Trophoblast cell (in vitro differentiated cells and primary cell): Measurements from ENCODE around the gene PADI1.

Experiments
- DNase-seq, 2 donors: peaks; one replicate each; pipeline ENCODE4 v3.0.0-alpha.2; 2016
- H2AFZ ChIP-seq: 2 replicates; pipeline ENCODE4 v1.6.1; 2013; ENCODE audit warnings: low read length, moderate library complexity, mild to moderate bottlenecking; ENCODE audit not compliant: insufficient read depth, poor library complexity
- H2AK5ac ChIP-seq: 2 replicates; pipeline ENCODE4 v1.6.1; 2013; ENCODE audit warnings: mild to moderate bottlenecking, low read length
- H2BK120ac ChIP-seq: 2 replicates; pipeline ENCODE4 v1.6.1; 2013; ENCODE audit warnings: low read length, mild to moderate bottlenecking, moderate library complexity; ENCODE audit not compliant: insufficient read depth, poor library complexity
- H2BK12ac ChIP-seq: 2 replicates; pipeline ENCODE4 v1.6.1; 2013; ENCODE audit warnings: mild to moderate bottlenecking, low read length, moderate library complexity
- H2BK5ac ChIP-seq: 2 replicates; pipeline ENCODE4 v1.6.1; 2013; ENCODE audit warnings: low read length, low read depth, moderate library complexity, mild to moderate bottlenecking; ENCODE audit not compliant: poor library complexity
- H3K14ac ChIP-seq: 2 replicates; pipeline ENCODE4 v1.6.1; 2013; ENCODE audit warnings: mild to moderate bottlenecking, low read length
- H3K18ac ChIP-seq: 2 replicates; pipeline ENCODE4 v1.6.1; 2013; ENCODE audit warnings: mild to moderate bottlenecking, low read length
- H3K23ac ChIP-seq: 2 replicates; pipeline ENCODE4 v1.6.1; 2013; ENCODE audit warnings: low read length
- H3K27ac ChIP-seq: 2 replicates; pipeline ENCODE4 v1.5.1; 2013; ENCODE audit warnings: low read depth, mild to moderate bottlenecking, inconsistent platforms, low read length, moderate library complexity
- H3K27me3 ChIP-seq: 2 replicates; pipeline ENCODE4 v1.6.1; 2013; ENCODE audit warnings: inconsistent platforms, mild to moderate bottlenecking, low read length, moderate library complexity; ENCODE audit not compliant: insufficient read depth
- H3K36me3 ChIP-seq, 2 experiments: 1 replicate in 1 of 2; 2 replicates in 1 of 2; pipeline ENCODE4 v1.6.1; 2013; ENCODE audit warnings: low read length in 2 of 2, mild to moderate bottlenecking in 2 of 2, moderate library complexity in 1 of 2; ENCODE audit not compliant: insufficient read depth in 2 of 2, control insufficient read depth in 1 of 2
- H3K4ac ChIP-seq: 2 replicates; pipeline ENCODE4 v1.6.1; 2013; ENCODE audit warnings: low read depth, mild to moderate bottlenecking, low read length, moderate library complexity
- H3K4me1 ChIP-seq, 2 experiments: 1 replicate in 1 of 2; 2 replicates in 1 of 2; pipeline ENCODE4 v1.6.1; 2013; ENCODE audit warnings: low read length in 2 of 2, mild to moderate bottlenecking in 2 of 2, moderate library complexity in 1 of 2; ENCODE audit not compliant: insufficient read depth in 2 of 2, control insufficient read depth in 1 of 2
- H3K4me2 ChIP-seq: 2 replicates; pipeline ENCODE4 v1.6.1; 2013; ENCODE audit warnings: inconsistent platforms, mild to moderate bottlenecking, low read length, moderate library complexity
- H3K4me3 ChIP-seq: 2 replicates; pipeline ENCODE4 v1.5.1; 2013; ENCODE audit warnings: mild to moderate bottlenecking, low read depth, low read length, inconsistent platforms
- H3K79me1 ChIP-seq: one replicate; pipeline ENCODE4 v1.6.1; 2013; ENCODE audit warnings: low read length
- H3K79me2 ChIP-seq: 2 replicates; pipeline ENCODE4 v1.6.1; 2013; ENCODE audit warnings: low read length, mild to moderate bottlenecking; ENCODE audit not compliant: control insufficient read depth, insufficient read depth, poor library complexity
- H3K9ac ChIP-seq: 2 replicates; pipeline ENCODE4 v1.6.1; 2013; ENCODE audit warnings: mild to moderate bottlenecking, low read length
- H3K9me3 ChIP-seq: 2 replicates; pipeline ENCODE4 v1.6.1; 2013; ENCODE audit warnings: low read depth, mild to moderate bottlenecking, control low read depth, inconsistent platforms, low read length; ENCODE audit not compliant: insufficient read depth
- H4K12ac ChIP-seq: 2 replicates; pipeline ENCODE4 v1.6.1; 2013; ENCODE audit warnings: low read depth, mild to moderate bottlenecking, low read length, moderate library complexity
- H4K8ac ChIP-seq: 2 replicates; pipeline ENCODE4 v1.6.1; 2013; ENCODE audit warnings: low read depth, mild to moderate bottlenecking, low read length, moderate library complexity
- H4K91ac ChIP-seq: one replicate; pipeline ENCODE4 v1.6.1; 2013; ENCODE audit warnings: low read depth, mild to moderate bottlenecking, low read length, moderate library complexity
- WGBS: extraction: QIAGEN DNeasy Blood & Tissue Kit; methylation state at CpG from one replicate; pipeline ENCODE4 v1.1.7; 2013; ENCODE audit warnings: missing lambda C conversion rate; ENCODE audit not compliant: insufficient read length, insufficient coverage; ENCODE audit errors: extremely low coverage; 5-methylcytosine and 5-hydroxymethylcytosine counted together

PADI1 gene

DNA sequence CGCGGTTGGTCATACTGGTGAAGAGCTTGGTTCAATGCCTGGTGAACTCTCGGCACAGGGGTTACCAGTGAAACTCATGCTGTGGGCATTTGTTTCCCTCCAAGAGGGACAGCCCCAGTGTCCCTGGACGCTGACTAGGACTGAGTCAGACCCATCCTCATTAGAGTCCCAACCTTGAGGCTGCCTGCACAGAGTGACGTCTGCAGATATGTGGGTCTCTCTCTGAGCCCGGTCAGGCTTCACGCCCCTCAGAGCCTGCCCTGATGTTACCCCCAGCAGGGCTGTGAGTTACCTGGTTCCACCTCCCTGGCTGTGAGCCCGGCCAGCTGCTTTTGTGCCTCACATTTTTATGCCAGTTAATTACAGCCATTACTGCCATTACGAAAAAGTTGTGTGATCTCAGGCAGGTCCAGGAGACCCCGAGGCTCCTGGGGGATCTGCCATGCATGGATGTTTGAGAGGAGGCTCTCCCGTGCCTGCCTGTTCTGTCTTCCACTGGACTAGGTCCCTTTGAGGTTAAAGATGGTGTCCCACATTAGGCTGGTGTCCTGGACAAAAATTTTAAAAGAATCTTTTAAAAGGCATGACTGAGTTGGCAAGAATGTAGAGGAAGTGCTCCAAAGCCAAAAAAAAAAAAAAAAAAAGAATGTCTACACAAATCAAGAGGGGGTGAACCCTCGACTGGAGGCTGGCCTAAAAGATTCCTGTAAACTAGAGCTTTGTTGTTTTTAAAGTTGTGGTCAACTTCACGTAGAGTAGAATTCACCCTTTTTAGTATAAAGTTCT is 36.6 kb upstream of the PADI1 start:
- no peak overlapping the region for H3K4me3 ChIP-seq
- H2AFZ ChIP-seq: no peak overlapping the region
- peaks cover 15% of the 10 kb centered on the region for H3K79me1 ChIP-seq
- H2BK5ac ChIP-seq: peak overlapping the region; percentile 31
- no peaks in the 10 kb centered on the region for H3K79me2 ChIP-seq
- no peaks in the 10 kb centered on the region for H3K36me3 ChIP-seq
- H3K4me1 ChIP-seq: peaks cover 14 to 19% of the 10 kb centered on the region in 2 experiments
- no peak overlapping the region for H3K4ac ChIP-seq
- peak overlapping the region; percentile 84 for H4K91ac ChIP-seq
- no peak overlapping the region for H3K23ac ChIP-seq
- H3K14ac ChIP-seq: peak overlapping the region; percentile 16
- peak overlapping the region; percentile 56 for H2BK12ac ChIP-seq
- peak in 1 of 2 donors; percentile 92 for DNase-seq
- H3K9ac ChIP-seq: no peak overlapping the region
- peak overlapping the region; percentile 36 for H3K27ac ChIP-seq
- H3K9me3 ChIP-seq: peaks cover 6% of the 10 kb centered on the region
- H3K18ac ChIP-seq: peak overlapping the region; percentile 46
- peak overlapping the region; percentile 33 for H4K8ac ChIP-seq
- H4K12ac ChIP-seq: no peak overlapping the region
- H3K27me3 ChIP-seq: no peaks in the 10 kb centered on the region
- no CpG with 5 or more reads among the region's 13 CpGs for WGBS
- H3K4me2 ChIP-seq: no peak overlapping the region
- peak overlapping the region; percentile 53 for H2BK120ac ChIP-seq
- H2AK5ac ChIP-seq: no peak overlapping the region

DNA sequence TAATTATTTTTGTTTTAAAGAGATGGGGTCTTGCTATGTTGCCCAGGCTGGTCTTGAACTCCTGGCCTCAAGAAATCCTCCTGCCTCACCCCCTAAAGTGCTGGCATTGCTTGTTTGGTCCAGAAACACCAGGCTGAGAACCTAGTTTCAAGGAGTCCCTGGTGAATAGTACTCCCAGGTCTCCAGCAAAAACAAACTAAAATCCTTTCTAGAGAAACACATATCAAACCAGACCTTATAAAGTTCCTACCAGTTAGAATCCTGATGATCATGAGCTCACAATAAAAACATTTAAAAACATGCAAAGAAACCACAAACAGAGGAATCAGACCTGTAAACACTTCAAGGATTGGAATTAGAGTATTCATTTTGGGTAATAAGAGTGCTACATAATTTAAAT is 34.4 kb upstream of the PADI1 start:
- Histone ChIP-seq H2AK5ac (no peak overlapping the region), H3K4me1 (peaks cover 14 to 17% of the 10 kb centered on the region in 2 experiments), H3K36me3 (no peaks in the 10 kb centered on the region), H3K18ac (no peak overlapping the region), H2BK5ac (no peak overlapping the region), H3K27me3 (no peaks in the 10 kb centered on the region), H4K91ac (no peak overlapping the region), H3K4me3 (no peak overlapping the region), H3K14ac (no peak overlapping the region), H4K12ac (no peak overlapping the region), H2BK120ac (no peak overlapping the region), H3K9ac (no peak overlapping the region), H3K4ac (no peak overlapping the region), H3K27ac (no peak overlapping the region), H2BK12ac (no peak overlapping the region), H3K23ac (no peak overlapping the region), H3K79me1 (peaks cover 15% of the 10 kb centered on the region), H3K9me3 (peaks cover 3% of the 10 kb centered on the region), H4K8ac (no peak overlapping the region), H3K79me2 (no peaks in the 10 kb centered on the region), H3K4me2 (no peak overlapping the region), H2AFZ (no peak overlapping the region)
- DNase-seq: no peak

DNA sequence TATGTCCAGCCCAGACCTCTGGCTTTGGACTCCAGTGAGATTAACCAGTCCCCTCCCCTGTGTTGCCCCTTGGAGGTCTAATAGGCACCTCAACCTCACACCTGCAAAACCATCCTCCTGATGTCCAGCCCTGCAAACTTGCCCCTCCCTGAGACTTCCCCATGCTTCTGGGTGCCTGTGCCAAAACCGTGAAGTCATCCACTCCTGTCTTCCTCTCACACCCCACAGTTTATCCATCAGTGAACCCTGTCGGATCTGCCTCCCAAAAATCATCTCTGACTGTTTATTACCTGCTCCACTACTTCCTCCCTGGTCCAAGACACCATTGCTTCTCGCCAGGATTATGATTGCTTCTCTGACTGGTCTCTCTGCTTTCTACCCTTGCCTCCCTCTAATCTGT is 31.7 kb upstream of the PADI1 start:
- Histone ChIP-seq H3K27ac (no peak overlapping the region), H3K36me3 (no peaks in the 10 kb centered on the region), H3K9ac (no peak overlapping the region), H2AK5ac (no peak overlapping the region), H2BK120ac (no peak overlapping the region), H3K9me3 (peaks cover 2% of the 10 kb centered on the region), H4K8ac (no peak overlapping the region), H4K12ac (no peak overlapping the region), H3K23ac (no peak overlapping the region), H2BK5ac (no peak overlapping the region), H3K4ac (no peak overlapping the region), H3K79me1 (peaks cover 6% of the 10 kb centered on the region), H3K4me2 (no peak overlapping the region), H3K4me3 (no peak overlapping the region), H2BK12ac (no peak overlapping the region), H3K27me3 (no peaks in the 10 kb centered on the region), H3K79me2 (no peaks in the 10 kb centered on the region), H4K91ac (no peak overlapping the region), H3K18ac (no peak overlapping the region), H3K14ac (no peak overlapping the region), H3K4me1 (peaks cover under 1 to 2% of the 10 kb centered on the region in 2 experiments), H2AFZ (no peak overlapping the region)
- no peak for DNase-seq
- WGBS: no CpG with 5 or more reads among the region's 3 CpGs

DNA sequence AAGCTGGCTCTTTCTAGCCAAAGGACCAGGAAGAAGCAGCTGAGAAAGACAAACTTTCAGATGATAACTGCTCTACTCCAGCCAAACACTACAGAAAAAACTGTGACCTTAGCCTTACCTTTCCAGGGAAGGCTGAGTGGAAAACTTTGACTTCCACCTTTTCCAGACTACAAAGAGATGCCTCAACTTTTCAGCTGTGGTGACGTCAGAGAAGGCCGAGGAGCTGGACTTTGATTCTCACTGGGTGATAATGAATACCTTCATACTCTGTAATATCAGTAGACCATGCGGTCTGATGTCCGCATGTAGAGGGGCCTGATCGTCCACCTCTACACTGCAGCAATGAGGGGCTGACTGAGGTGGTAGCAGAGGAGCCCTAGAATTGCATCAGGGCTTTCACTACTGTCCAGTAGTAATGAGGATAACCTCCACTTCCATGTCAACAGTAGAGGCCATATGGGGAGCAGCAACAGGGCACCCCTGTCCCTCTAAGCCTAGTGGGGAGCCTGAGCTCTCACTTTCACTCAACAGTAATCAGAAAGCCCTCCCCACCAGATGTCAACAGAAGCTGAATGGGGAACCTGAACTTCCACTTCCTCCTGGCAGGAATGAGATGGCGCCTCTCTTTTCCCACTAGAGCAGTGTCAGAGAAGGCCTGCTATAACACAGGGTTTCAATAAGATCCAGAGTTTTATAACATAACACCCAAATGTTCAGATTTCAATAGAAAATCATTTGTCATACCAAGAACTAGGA is 28.4 kb upstream of the PADI1 start:
- Histone ChIP-seq H3K79me2 (no peaks in the 10 kb centered on the region), H2BK12ac (no peak overlapping the region), H3K4me2 (no peak overlapping the region), H2BK120ac (no peak overlapping the region), H3K79me1 (no peaks in the 10 kb centered on the region), H3K23ac (no peak overlapping the region), H3K9ac (no peak overlapping the region), H3K36me3 (no peaks in the 10 kb centered on the region), H3K14ac (no peak overlapping the region), H4K91ac (no peak overlapping the region), H3K27me3 (no peaks in the 10 kb centered on the region), H3K27ac (no peak overlapping the region), H2AFZ (no peak overlapping the region), H3K9me3 (peaks cover 2% of the 10 kb centered on the region), H4K8ac (no peak overlapping the region), H3K4me3 (no peak overlapping the region), H2AK5ac (no peak overlapping the region), H4K12ac (no peak overlapping the region), H3K18ac (no peak overlapping the region), H3K4me1 (no peaks in the 10 kb centered on the region), H3K4ac (no peak overlapping the region), H2BK5ac (no peak overlapping the region)
- peak; percentile 56 to 72 for DNase-seq
- no CpG with 5 or more reads among the region's 6 CpGs for WGBS
